H54 (cell line): ENCODE measurements around the gene RIOK3.

Experiments
- DNase-seq: peaks from one replicate; pipeline ENCODE4 v3.0.0; 2011; ENCODE audit warnings: low spot score, mixed read lengths; ENCODE audit not compliant: insufficient read length
- FAIRE-seq: peaks from 3 replicates; lab custom pipeline; 2011; peaks lifted over from hg19 to GRCh38; lab: Jason Lieb, UNC
- POLR2A ChIP-seq: IDR thresholded peaks from 2 replicates; pipeline ENCODE4 v1.6.1; 2011; ENCODE audit warnings: low read depth, mild to moderate bottlenecking, low read length

The RIOK3 gene

GRCh38 chr18:23515911-23516546, 62.9 kb downstream of the RIOK3 start:
- FAIRE-seq, result peak; percentile 11
- DNase-seq, result peak; percentile 28
- TF ChIP-seq POLR2A, result no peak

DNA sequence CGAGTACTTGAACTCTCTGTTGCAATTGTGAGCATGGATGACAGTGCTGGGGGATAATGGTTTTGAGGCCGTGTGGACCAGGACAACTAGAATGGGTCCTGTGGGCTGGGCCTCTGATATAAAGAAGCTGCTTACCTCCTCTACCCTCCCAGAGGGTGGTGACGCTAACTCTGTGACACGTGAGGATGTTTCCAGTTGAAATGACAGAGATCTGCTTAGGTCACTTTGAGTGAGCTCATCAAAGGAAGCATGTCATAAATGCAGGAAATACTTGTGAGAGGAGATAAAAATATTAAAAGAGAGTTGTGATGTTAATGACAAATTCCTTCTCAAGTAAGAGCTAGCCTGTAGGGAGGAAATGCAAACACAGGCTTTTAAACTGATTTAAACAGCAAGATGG, 66.6 kb downstream of the RIOK3 start:
- DNase-seq (no peak), FAIRE-seq (no peak)
- no peak for TF ChIP-seq POLR2A

GRCh38 chr18:23521271-23521670, 68.2 kb downstream of the RIOK3 start:
- TF ChIP-seq POLR2A, result no peak
- no peak for DNase-seq
- FAIRE-seq, result no peak

DNA sequence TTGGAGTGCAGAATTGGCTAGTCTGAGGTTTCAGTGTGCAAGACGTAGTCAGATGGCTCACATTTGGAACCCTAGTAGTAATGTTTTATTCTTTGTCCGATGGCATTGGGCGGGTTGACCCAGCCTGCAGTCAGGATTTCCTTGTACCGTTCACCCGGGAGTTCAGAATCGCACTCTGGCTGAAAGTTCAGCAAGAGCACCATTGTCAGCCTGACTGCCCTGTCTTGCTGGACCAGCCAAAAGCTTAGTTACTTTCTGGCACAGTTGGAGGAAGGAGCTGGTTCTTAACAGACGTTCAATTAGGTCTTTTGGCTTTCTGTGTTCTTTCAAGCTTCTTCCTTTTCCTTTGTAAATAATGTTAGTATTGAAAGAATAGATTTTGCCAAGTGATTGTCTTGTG, 68.8 kb downstream of the RIOK3 start:
- TF ChIP-seq POLR2A, result no peak
- FAIRE-seq (no peak), DNase-seq (no peak)

DNA sequence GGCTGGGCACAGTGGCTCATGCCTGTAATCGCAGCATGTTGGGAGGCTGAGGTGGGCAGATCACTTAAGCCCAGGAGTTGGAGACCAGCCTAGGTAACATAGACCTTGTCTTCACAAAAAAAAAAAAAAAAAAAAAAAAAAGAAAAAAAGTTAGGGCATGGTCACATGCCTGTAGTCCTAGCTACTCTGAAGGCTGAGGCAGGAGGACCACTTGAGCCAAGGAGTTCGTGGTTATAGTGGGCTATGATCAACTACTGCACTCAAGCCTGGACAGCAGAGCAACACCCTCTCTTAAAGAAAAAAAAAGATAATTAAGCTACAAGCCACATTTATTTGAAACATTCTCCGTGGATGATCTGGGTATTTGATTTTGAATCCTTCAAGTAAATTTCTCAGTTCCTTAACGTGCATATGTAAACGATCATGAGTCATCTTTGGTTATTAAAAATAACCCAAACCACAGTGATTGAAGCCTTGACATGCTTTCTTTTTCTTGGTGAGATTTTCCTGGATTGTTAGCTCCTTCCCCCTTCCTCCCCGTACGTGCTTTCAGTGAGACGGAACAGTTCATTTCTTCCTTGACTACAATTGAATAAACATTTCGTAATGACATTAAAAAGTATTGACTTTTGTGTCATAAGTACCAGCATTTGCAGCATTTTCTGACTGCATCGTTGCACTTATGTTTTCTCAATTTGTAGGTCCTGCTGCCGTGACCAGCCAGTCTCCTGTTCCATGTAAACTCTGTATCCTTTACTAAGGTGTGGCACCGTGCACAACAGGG, 70.5 kb downstream of the RIOK3 start:
- DNase-seq, result no peak
- TF ChIP-seq POLR2A, result no peak
- no peak for FAIRE-seq

GRCh38 chr18:23524213-23524707, 71.2 kb downstream of the RIOK3 start:
- no peak for DNase-seq
- no peak for TF ChIP-seq POLR2A
- no peak for FAIRE-seq

GRCh38 chr18:23526501-23527063, 73.5 kb downstream of the RIOK3 start:
- DNase-seq, result no peak
- no peak for FAIRE-seq
- TF ChIP-seq POLR2A, result no peak

- FAIRE-seq (no peak), DNase-seq (no peak)
- TF ChIP-seq POLR2A, result no peak
Measured at GRCh38 chr18:23528580-23529472, 75.7 kb downstream of the RIOK3 start.

DNA sequence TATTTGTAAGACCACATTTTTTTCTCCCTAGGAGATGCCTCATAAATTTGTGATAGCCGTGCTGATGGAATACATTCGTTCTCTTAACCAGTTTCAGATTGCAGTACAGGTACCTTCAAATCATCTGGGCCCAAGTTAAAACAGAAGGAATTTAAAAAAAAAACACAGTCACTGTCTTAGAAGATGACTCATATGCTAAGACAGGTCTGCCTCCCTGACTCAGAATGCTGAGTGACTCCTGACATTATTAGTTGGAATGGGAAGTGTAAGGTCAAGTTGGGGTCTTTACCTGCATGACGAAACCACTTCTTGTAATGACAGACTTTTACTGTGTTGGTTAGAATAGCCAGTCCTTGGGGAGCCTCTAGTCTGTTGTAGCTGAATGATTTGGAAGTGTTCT, 76.5 kb downstream of the RIOK3 start:
- no peak for TF ChIP-seq POLR2A
- FAIRE-seq (no peak), DNase-seq (peak; percentile 20)

DNA sequence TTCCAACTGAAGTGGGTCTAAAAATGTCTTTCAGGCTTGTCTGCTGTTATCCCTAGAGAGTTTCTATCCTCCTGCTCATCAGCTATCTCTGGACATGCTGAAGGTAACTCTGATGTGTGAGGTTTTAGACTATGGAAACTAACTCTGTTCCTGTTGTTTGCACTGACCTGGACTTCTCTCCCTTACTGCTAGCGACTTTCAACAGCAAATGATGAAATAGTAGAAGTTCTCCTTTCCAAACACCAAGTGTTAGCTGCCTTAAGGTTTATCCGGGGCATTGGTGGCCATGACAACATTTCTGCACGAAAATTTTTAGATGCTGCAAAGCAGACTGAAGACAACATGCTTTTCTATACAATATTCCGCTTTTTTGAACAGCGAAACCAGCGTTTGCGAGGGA, 77.1 kb downstream of the RIOK3 start:
- FAIRE-seq, result no peak
- TF ChIP-seq POLR2A, result no peak
- no peak for DNase-seq

DNA sequence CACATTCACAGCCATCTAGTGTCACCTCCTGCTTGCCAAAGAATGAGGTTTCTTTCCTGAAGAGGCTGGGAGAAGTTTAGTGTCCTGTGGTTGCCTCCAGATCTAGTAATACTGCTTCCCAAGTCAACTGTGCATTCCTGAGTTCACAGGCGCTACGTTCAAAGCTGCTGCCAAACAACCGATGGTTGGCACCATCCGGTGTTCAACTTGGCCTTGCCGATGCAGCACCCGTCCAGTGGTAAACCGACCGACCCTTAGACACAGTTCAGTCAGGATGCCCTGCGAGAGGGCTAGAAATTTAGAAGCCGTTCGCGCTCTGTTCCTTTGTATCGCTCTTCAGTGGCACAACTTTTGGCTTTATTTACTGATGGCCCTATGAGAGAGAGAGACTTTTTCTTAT, 78.8 kb downstream of the RIOK3 start:
- TF ChIP-seq POLR2A, result no peak
- no peak for DNase-seq
- FAIRE-seq, result no peak
